HepG2 (cell line): ENCODE data around the gene TRIM44. TPM values are rescaled to one million over a fixed set of nuclear protein-coding genes. Genes with fewer than 3 reads are reported as not detected.

Experiments
- ATF1 ChIP-seq: IDR thresholded peaks from 2 replicates; pipeline ENCODE4 v1.6.1; 2016; ENCODE audit warnings: mild to moderate bottlenecking, control low read depth
- ATF7 ChIP-seq, 2 experiments: fragments of 450-650 bp in 1 of 2; sonication (generic) in 1 of 2; formaldehyde crosslinking in 1 of 2; IDR thresholded peaks; 2 replicates each; pipeline versions ENCODE4 v1.4.0 to v1.6.1; 2016 to 2020; ENCODE audit warnings: antibody characterized with exemption in 1 of 2, mild to moderate bottlenecking in 1 of 2, missing genetic modification reagents in 1 of 2
- HNRNPL ChIP-seq: fragments of 200-400 bp; formaldehyde crosslinking; IDR thresholded peaks from 2 replicates; pipeline ENCODE4 v1.6.1; 2017; ENCODE audit warnings: mild to moderate bottlenecking, low read depth, low read length
- KDM1A ChIP-seq: IDR thresholded peaks from 2 replicates; pipeline ENCODE4 v1.6.1; 2016; ENCODE audit warnings: missing compliant biosample characterization
- KLF12 ChIP-seq: sonication (generic); formaldehyde crosslinking; IDR thresholded peaks from 2 replicates; pipeline ENCODE4 v1.4.0; 2020; ENCODE audit warnings: missing genetic modification reagents, borderline replicate concordance
- NKX3-1 ChIP-seq: sonication (generic); formaldehyde crosslinking; IDR thresholded peaks from 2 replicates; pipeline ENCODE4 v1.5.0; 2020; ENCODE audit warnings: missing genetic modification reagents
- POLR2AphosphoS2 ChIP-seq: IDR thresholded peaks from 2 replicates; pipeline ENCODE4 v1.6.1; 2011; ENCODE audit warnings: low read depth, low read length, improper control_type of control experiment
- PPARG ChIP-seq: conservative IDR thresholded peaks from 2 replicates; pipeline ENCODE4 v1.6.1; 2016; ENCODE audit warnings: missing biosample characterization, missing genetic modification reagents
- ZNF20 ChIP-seq: sonication (generic); formaldehyde crosslinking; IDR thresholded peaks from 2 replicates; pipeline ENCODE4 v1.4.0; 2020; ENCODE audit warnings: mild to moderate bottlenecking, moderate library complexity, missing genetic modification reagents
- ZNF607 ChIP-seq: sonication (generic); formaldehyde crosslinking; IDR thresholded peaks from 2 replicates; pipeline ENCODE4 v1.5.1; 2020; ENCODE audit warnings: missing genetic modification reagents, mild to moderate bottlenecking, borderline replicate concordance
- ZNF709 ChIP-seq: sonication (generic); formaldehyde crosslinking; IDR thresholded peaks from 2 replicates; pipeline ENCODE4 v1.5.0; 2020; ENCODE audit warnings: mild to moderate bottlenecking, missing genetic modification reagents
- ZNF724P ChIP-seq: sonication (generic); formaldehyde crosslinking; IDR thresholded peaks from 2 replicates; pipeline ENCODE4 v1.8.0; 2022; ENCODE audit warnings: missing genetic modification reagents, borderline replicate concordance
- ZNF788 ChIP-seq: sonication (generic); formaldehyde crosslinking; IDR thresholded peaks from 2 replicates; pipeline ENCODE4 v1.5.0; 2020; ENCODE audit warnings: mild to moderate bottlenecking, missing genetic modification reagents, borderline replicate concordance
- polyA plus RNA-seq, 8 experiments: library from polyadenylated mRNA; depleted of rRNA in 3 of 8; stranded (reverse) in 7 of 8; unstranded in 1 of 8; fragments of >200 nt; fragmentation: Illumina TruSeq in 4 of 8; extraction: Trizol in 4 of 8; gene quantifications; 2 replicates each; pipeline versions ENCODE4 v1.2.1 to v1.2.3, GENCODE V29; 2011 to 2016; ENCODE audit warnings: low read depth in 4 of 8, missing spikeins in 1 of 8, mixed read lengths in 1 of 8; ENCODE audit not compliant: insufficient read depth in 1 of 8
- total RNA-seq, 5 experiments: library from RNA; depleted of rRNA; stranded (reverse); fragments of >200 nt; fragmentation: Illumina TruSeq; extraction: Trizol; gene quantifications; 2 replicates each; pipeline ENCODE4 v1.2.3, GENCODE V29; 2016; ENCODE audit warnings: low read depth in 1 of 5
- TF ChIP-seq, protein P1 (sequence below): sonication (generic); formaldehyde crosslinking; IDR thresholded peaks from 2 replicates; pipeline ENCODE4 v1.4.0; 2020; ENCODE audit warnings: missing genetic modification reagents, borderline replicate concordance
- TF ChIP-seq, protein P2 (sequence below): sonication (generic); formaldehyde crosslinking; IDR thresholded peaks from 2 replicates; pipeline ENCODE4 v1.5.0; 2020; ENCODE audit warnings: mild to moderate bottlenecking, missing genetic modification reagents
- TF ChIP-seq, protein P3 (sequence below): fragments of 450-650 bp; IDR thresholded peaks from 2 replicates; pipeline ENCODE4 v1.6.1; 2016
- TF ChIP-seq, protein P4 (sequence below): sonication (generic); formaldehyde crosslinking; IDR thresholded peaks from 2 replicates; pipeline ENCODE4 v1.8.1; 2023; ENCODE audit warnings: mild to moderate bottlenecking, moderate library complexity, missing genetic modification reagents
- TF ChIP-seq, protein P5 (sequence below): sonication (generic); formaldehyde crosslinking; IDR thresholded peaks from 2 replicates; pipeline ENCODE4 v1.9.0; 2021; ENCODE audit warnings: missing genetic modification reagents, mild to moderate bottlenecking, borderline replicate concordance

TRIM44 gene
- total and polyA plus RNA-seq, 2 of the 13 experiments (the other 11 are each of a cell fraction or from before 2014, with no cell fraction given) = 22.7 to 50.3 TPM

DNA sequence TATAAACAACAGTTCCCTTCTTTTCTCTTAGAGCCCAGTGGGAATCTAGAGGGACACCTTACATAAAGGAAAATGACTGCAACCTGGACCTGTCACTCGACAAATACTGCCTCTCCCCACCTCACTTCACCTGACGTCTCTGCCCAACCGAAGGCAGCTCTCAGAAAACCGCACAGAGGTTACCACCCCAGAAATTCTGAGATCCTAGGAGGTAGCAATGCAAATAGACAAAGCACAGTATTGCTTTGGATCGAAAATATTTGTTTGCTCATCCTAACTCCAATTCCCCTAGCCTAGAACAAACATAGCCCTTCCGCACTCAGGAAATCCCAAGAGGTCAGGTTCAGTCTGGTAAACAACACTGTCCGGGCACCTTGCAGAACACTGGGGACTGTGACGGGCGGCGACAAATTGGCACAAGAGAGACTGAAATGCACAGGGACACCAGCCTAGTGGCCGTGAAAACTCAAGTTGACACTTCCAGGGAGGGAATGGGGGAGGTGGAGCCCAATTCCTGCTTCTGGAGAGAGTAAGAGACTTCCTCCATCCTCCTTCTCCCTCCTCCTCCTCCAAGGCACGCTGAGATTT lies 420 bp upstream of the TRIM44 start (continued):
- TF ChIP-seq, protein P1, sequence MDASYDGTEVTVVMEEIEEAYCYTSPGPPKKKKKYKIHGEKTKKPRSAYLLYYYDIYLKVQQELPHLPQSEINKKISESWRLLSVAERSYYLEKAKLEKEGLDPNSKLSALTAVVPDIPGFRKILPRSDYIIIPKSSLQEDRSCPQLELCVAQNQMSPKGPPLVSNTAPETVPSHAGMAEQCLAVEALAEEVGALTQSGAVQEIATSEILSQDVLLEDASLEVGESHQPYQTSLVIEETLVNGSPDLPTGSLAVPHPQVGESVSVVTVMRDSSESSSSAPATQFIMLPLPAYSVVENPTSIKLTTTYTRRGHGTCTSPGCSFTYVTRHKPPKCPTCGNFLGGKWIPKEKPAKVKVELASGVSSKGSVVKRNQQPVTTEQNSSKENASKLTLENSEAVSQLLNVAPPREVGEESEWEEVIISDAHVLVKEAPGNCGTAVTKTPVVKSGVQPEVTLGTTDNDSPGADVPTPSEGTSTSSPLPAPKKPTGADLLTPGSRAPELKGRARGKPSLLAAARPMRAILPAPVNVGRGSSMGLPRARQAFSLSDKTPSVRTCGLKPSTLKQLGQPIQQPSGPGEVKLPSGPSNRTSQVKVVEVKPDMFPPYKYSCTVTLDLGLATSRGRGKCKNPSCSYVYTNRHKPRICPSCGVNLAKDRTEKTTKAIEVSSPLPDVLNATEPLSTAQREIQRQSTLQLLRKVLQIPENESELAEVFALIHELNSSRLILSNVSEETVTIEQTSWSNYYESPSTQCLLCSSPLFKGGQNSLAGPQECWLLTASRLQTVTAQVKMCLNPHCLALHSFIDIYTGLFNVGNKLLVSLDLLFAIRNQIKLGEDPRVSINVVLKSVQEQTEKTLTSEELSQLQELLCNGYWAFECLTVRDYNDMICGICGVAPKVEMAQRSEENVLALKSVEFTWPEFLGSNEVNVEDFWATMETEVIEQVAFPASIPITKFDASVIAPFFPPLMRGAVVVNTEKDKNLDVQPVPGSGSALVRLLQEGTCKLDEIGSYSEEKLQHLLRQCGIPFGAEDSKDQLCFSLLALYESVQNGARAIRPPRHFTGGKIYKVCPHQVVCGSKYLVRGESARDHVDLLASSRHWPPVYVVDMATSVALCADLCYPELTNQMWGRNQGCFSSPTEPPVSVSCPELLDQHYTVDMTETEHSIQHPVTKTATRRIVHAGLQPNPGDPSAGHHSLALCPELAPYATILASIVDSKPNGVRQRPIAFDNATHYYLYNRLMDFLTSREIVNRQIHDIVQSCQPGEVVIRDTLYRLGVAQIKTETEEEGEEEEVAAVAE (CRISPR knock-in tag) = no peak
- TF ChIP-seq ATF7 (IDR thresholded peaks at IDR 0.05) (no peak), ATF7 (CRISPR knock-in tag; IDR thresholded peaks at IDR 0.05) (no peak; the same call in 1 of the 2 replicates), HNRNPL (no peak), ZNF709 (CRISPR knock-in tag) (no peak), ZNF20 (CRISPR knock-in tag) (no peak), ZNF724P (CRISPR knock-in tag) (no peak), KDM1A (CRISPR knock-in tag) (no peak; the same call in 1 of the 2 replicates), ZNF607 (CRISPR knock-in tag) (no peak), NKX3-1 (CRISPR knock-in tag) (0 out of 2 replicates have a peak, but pooled peaks have one; percentile 72), KLF12 (0 out of 2 replicates have a peak, but pooled peaks have one; percentile 1), PPARG (CRISPR knock-in tag) (peak; percentile 84), POLR2AphosphoS2 (no peak), ATF1 (CRISPR knock-in tag) (no peak), ZNF788 (CRISPR knock-in tag) (peak; percentile 36; the same call in 1 of the 2 replicates)
- TF ChIP-seq, protein P2, sequence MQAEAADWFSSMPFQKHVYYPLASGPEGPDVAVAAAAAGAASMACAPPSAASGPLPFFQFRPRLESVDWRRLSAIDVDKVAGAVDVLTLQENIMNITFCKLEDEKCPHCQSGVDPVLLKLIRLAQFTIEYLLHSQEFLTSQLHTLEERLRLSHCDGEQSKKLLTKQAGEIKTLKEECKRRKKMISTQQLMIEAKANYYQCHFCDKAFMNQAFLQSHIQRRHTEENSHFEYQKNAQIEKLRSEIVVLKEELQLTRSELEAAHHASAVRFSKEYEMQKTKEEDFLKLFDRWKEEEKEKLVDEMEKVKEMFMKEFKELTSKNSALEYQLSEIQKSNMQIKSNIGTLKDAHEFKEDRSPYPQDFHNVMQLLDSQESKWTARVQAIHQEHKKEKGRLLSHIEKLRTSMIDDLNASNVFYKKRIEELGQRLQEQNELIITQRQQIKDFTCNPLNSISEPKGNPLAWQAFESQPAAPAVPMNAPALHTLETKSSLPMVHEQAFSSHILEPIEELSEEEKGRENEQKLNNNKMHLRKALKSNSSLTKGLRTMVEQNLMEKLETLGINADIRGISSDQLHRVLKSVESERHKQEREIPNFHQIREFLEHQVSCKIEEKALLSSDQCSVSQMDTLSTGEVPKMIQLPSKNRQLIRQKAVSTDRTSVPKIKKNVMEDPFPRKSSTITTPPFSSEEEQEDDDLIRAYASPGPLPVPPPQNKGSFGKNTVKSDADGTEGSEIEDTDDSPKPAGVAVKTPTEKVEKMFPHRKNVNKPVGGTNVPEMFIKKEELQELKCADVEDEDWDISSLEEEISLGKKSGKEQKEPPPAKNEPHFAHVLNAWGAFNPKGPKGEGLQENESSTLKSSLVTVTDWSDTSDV (CRISPR knock-in tag) = no peak
- TF ChIP-seq, protein P3, sequence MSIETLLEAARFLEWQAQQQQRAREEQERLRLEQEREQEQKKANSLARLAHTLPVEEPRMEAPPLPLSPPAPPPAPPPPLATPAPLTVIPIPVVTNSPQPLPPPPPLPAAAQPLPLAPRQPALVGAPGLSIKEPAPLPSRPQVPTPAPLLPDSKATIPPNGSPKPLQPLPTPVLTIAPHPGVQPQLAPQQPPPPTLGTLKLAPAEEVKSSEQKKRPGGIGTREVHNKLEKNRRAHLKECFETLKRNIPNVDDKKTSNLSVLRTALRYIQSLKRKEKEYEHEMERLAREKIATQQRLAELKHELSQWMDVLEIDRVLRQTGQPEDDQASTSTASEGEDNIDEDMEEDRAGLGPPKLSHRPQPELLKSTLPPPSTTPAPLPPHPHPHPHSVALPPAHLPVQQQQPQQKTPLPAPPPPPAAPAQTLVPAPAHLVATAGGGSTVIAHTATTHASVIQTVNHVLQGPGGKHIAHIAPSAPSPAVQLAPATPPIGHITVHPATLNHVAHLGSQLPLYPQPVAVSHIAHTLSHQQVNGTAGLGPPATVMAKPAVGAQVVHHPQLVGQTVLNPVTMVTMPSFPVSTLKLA = no peak
- TF ChIP-seq, protein P4, sequence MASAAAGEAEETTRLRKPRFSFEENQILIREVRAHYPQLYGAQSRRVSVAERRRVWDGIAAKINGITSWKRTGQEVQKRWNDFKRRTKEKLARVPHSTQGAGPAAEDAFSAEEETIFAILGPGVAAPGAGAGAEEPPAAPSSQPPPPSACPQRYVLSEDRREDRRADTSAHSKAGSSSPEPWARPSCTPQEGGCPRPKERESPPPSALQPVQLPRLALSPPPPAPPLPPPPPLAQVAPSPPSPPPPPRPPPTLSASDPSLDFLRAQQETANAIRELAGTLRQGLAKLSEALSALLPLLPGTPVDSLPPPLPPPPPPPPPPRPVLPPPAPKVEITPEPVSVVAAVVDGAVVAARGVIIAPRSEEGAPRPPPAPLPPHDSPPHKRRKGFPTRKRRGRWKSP (CRISPR knock-in tag) = peak; percentile 56; the same call in 1 of the 2 replicates
- TF ChIP-seq, protein P5, sequence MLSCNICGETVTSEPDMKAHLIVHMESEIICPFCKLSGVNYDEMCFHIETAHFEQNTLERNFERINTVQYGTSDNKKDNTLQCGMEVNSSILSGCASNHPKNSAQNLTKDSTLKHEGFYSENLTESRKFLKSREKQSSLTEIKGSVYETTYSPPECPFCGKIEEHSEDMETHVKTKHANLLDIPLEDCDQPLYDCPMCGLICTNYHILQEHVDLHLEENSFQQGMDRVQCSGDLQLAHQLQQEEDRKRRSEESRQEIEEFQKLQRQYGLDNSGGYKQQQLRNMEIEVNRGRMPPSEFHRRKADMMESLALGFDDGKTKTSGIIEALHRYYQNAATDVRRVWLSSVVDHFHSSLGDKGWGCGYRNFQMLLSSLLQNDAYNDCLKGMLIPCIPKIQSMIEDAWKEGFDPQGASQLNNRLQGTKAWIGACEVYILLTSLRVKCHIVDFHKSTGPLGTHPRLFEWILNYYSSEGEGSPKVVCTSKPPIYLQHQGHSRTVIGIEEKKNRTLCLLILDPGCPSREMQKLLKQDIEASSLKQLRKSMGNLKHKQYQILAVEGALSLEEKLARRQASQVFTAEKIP = no peak
